Measurements from ENCODE around the gene RAD52. TPM values are rescaled to one million over a fixed set of nuclear protein-coding genes. Genes with fewer than 3 reads are reported as not detected.

RAD52 gene
- total RNA-seq, 1 experiment from 2014 or later, result 15.3 TPM

- Histone ChIP-seq H4K20me1 (ENCODE audit: control insufficient read depth, insufficient read depth, insufficient read length) (no peaks in the 10 kb centered on the region), H4K5ac (ENCODE audit: insufficient read length, low read depth, low read length) (no peak overlapping the region), H2BK20ac (ENCODE audit: low read depth, low read length, poor library complexity, severe bottlenecking) (no peak overlapping the region), H3K23ac (ENCODE audit: insufficient read length, low read depth, low read length) (no peak overlapping the region), H4K8ac (replicated peaks; ENCODE audit: insufficient read length, low read depth, low read length) (no peak overlapping the region), H3K27me3 (ENCODE audit: insufficient read depth, low read length) (no peaks in the 10 kb centered on the region), H3K4me2 (ENCODE audit: insufficient read depth, insufficient read length, low read length) (no peak overlapping the region), H3K18ac (ENCODE audit: insufficient read length, low read depth, low read length) (no peak overlapping the region), H3K79me1 (ENCODE audit: insufficient read depth, low read depth, low read length, poor library complexity, severe bottlenecking) (no peaks in the 10 kb centered on the region), H3K14ac (ENCODE audit: insufficient read depth, low read length) (no peak overlapping the region), H4K91ac (ENCODE audit: insufficient read length, low read depth, low read length) (no peak overlapping the region), H2AFZ (ENCODE audit: low read length) (no peak overlapping the region), H3K9ac (ENCODE audit: extremely low read depth, insufficient read length, low read length) (no peak overlapping the region), H3T11ph (ENCODE audit: low read length) (no peak overlapping the region), H3K4ac (ENCODE audit: low read depth, low read length) (no peak overlapping the region), H3K79me2 (ENCODE audit: insufficient read depth, low read length) (no peaks in the 10 kb centered on the region), H2AK5ac (ENCODE audit: insufficient read length, low read length) (no peak overlapping the region), H3K56ac (ENCODE audit: insufficient read length, low read depth, low read length) (no peak overlapping the region), H3K23me2 (ENCODE audit: insufficient read length, low read depth, low read length, poor library complexity, severe bottlenecking) (no peaks in the 10 kb centered on the region), H3K4me1 (ENCODE audit: insufficient read depth, low read length) (no peaks in the 10 kb centered on the region), H2BK15ac (ENCODE audit: low read depth, low read length) (no peak overlapping the region), H2BK120ac (ENCODE audit: low read depth, low read length, poor library complexity, severe bottlenecking) (no peak overlapping the region), H2BK5ac (ENCODE audit: insufficient read length, low read length) (no peak overlapping the region), H3K9me3 (ENCODE audit: control insufficient read depth, low read depth, low read length) (no peaks in the 10 kb centered on the region), H3K27ac (ENCODE audit: insufficient read length, low read depth, low read length) (no peak overlapping the region), H2BK12ac (ENCODE audit: insufficient read length, low read depth, low read length) (no peak overlapping the region)
- Mint-ChIP-seq H3K27ac (no peak overlapping the region), H3K4me3 (no peak overlapping the region), H3K36me3 (ENCODE audit: insufficient read depth in 1 of 3, low read depth in 3 of 3) (no peaks in the 10 kb centered on the region), H3K9me3 (no peaks in the 10 kb centered on the region), H3K27me3 (ENCODE audit: low read depth) (no peaks in the 10 kb centered on the region), H3K4me1 (peaks cover 0 to 4% of the 10 kb centered on the region in 2 experiments; a peak in 1 of 4 replicates)
- no CpG with 5 or more reads among the region's 8 CpGs for WGBS (ENCODE audit: extremely low coverage, insufficient read length, low lambda C conversion rate)
- DNase-seq, result no peak
- TF ChIP-seq, protein P1, sequence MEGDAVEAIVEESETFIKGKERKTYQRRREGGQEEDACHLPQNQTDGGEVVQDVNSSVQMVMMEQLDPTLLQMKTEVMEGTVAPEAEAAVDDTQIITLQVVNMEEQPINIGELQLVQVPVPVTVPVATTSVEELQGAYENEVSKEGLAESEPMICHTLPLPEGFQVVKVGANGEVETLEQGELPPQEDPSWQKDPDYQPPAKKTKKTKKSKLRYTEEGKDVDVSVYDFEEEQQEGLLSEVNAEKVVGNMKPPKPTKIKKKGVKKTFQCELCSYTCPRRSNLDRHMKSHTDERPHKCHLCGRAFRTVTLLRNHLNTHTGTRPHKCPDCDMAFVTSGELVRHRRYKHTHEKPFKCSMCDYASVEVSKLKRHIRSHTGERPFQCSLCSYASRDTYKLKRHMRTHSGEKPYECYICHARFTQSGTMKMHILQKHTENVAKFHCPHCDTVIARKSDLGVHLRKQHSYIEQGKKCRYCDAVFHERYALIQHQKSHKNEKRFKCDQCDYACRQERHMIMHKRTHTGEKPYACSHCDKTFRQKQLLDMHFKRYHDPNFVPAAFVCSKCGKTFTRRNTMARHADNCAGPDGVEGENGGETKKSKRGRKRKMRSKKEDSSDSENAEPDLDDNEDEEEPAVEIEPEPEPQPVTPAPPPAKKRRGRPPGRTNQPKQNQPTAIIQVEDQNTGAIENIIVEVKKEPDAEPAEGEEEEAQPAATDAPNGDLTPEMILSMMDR (conservative IDR thresholded peaks at IDR 0.05), result no peak
These were observed 31.8 kb upstream of the RAD52 start for GRCh38 chr12:981176-981828.
